ENCODE data around the gene NRARP.

Gene NRARP

DNA sequence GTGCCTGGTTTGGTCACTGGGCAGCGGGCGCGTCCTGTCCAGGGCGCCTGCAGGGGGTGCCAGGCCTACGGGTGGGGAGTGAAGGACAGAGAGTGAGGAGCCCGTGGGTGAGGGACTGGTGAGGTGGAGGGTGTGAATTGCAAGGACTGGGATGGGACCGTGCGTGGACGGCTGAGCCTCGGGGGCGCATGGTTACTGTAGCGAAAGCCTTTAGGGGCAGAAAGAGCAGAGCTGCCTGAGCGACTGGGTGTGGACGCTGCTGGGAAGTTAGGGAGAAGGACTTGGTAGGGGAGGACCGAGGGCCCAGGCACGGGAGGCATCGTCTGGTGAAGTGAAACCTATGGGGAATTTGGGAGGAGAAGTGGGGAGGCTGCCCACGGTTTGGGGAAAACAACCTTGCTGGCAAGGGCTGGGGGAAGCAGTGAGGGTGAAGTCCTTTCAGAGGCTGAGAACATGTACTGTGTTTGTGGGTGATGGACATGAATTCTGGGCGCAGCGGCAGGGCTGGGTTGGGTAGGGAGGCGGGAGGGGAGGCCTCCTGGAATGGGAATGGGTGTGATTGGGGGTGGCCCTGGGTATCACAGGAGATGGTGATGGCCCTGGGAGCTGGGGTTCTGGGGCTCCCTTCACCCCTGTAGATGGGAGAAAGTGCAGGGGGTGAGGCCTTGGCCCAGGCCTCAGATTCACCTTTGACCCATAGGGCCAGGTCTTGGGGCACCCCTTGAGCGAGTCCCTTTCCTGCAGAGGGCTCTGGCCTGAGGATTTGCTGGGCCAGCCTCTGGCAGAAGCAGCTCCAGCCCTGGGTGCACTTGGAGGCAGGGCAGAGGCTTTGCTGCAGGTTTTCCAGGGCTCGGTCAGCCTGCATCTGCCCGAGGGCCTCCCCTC, 26.2 kb downstream of the NRARP start:
- DNase-seq, result no peak

DNA sequence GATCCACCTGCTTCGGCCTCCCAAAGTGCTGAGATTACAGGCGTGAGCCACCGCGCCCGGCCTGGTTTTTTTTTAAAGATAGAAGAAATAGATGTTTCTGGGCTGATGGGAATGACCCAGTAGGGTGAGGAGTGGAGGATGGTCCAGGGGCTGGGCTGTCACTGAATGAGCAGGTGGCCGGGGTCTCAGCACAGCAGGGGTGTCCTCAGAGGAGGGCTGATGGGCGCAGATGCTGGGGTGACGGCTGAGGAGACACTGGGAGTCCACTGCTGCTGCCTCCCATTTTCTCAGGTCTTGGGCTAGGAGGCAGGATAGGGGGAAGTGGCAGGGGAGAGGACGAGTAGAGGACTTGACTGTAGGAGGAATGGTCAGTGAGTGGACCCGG, 26.9 kb downstream of the NRARP start:
- no peak for DNase-seq

- peak; percentile 77 for DNase-seq
Observed at GRCh38 chr9:137273611-137274320, 28.3 kb downstream of the NRARP start.

DNA sequence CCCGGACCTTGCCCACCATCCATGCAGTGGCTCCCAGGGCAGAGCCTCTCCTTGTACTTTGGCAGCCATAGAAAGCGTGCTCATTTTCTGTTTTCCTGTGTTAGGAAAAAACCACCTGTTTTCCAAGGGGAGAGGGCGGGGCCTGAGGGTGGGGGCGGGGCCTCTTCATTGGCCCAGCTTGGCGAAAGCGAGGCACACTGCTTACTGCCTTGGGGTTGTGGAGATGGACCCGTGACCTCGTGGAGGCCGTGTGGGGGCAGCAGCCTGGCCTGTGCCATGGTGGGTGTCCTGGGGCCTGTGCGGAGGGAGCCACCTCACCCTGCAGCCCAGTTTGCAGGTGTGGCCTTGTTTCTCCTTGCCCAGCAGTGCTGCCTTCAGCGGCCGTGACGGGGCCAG, 29.0 kb downstream of the NRARP start:
- no peak for DNase-seq

DNA sequence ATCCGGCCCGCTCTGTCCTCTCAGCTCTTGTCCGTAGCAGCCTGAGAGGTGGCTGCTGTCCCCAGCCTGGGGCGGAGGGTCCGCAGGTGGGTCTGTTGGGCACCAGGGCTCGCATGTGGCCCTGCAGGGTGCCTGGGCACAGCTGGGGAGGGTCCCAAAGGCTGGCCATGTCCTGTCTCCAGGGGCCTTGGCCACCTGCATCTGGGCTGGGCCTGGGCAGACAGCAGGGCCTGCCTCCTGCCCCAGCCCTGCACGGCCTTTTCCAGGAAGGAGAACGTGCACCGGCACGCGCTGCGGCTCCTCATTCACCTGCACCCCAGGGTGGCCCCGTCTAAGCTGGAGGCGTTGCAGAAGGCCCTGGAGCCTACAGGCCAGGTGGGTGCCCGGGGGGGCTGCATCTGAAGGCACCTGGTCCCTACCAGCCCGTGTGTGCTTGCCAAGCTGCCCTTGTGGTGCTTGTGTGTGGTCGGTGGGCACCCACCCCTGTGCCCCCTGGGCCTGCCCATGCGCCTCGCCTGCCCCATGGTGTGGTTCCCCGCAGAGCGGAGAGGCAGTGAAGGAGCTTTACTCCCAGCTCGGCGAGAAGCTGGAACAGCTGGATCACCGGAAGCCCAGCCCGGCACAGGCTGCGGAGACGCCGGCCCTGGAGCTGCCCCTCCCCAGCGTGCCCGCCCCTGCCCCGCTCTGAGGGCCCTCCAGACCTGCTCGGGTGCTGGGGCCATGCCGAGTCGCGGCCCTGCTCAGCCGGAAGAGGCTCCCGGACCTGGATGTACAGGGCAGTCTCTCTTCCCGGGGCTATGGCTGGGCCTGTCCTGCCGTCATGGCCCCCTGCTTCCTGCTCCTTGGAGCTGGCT, 29.6 kb downstream of the NRARP start:
- no peak for DNase-seq

- no peak for DNase-seq
Observed at GRCh38 chr9:137271696-137272076, 30.4 kb downstream of the NRARP start.

GRCh38 chr9:137270929-137271695, 31.0 kb downstream of the NRARP start:
- no peak for DNase-seq

- no peak for DNase-seq
Observed at GRCh38 chr9:137269231-137269772, 32.8 kb downstream of the NRARP start.

DNA sequence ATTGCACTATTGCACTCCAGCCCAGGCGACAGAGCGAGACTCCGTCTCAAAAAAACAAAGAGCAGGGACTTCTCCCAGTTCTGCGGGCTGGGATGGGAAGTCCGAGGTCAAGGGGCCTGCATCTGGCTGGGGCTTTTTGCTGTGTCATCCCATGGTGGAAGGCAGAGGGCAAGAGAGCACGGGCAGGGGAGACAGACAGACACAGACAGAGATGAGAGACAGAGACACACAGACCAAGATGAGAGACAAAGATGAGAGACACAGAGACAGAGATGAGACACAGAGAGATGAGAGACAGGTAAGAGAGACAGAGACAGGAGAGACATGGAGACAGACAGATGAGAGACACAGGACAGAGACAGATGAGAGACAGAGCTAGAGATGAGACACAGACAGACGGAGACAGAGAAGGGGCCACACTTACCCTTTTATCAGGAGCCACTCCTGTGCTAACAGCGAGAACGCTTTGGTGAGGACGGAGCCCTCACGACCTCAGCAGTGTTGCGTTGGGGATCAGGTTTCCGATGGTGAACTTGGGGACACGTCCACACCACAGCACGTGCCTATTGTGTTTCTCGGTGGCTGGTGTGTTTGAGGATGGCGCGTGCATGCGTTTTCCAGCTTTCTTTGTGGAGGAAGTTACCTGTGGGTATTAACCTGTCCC, 33.4 kb downstream of the NRARP start:
- no peak for DNase-seq

DNA sequence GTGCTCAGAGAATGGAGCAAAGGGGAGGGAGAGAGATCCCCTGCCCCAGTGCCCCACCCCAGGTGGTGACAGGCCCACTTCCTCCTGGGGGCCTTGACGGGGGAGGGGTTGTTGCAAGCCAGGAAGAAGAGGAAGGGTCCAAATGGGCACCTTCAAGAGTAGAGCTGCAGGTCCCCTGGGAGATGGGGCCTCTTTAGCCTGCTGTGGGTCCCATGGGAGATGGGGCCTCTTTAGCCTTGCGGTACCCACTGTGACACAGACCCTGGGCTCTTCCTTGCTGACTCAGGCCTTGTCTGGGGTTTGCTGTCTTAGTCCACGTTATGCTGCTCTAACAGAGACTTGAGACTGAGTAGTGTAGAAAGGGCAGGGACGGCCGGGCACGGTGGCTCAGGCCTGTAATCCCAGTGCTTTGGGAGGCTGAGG, 34.1 kb downstream of the NRARP start:
- DNase-seq, result no peak

GRCh38 chr9:137266585-137267453, 35.3 kb downstream of the NRARP start:
- no peak for DNase-seq

DNA sequence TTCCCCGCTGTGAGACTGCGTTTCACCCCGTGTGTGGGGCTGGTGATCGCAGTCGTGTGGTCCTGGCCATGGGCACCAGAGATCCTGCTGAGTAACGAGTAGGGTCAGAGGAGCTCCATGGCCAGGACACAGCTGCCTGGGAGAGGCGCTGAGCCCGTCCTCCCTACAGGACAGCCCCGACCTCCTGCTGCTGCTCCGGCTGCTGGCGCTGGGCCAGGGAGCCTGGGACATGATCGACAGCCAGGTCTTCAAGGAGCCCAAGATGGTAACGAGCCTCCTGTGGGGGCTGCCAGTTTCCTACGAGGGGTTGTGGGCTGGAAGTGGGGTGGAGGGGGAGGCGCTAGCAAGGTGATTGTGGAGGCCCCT, 35.9 kb downstream of the NRARP start:
- DNase-seq, result no peak

DNA sequence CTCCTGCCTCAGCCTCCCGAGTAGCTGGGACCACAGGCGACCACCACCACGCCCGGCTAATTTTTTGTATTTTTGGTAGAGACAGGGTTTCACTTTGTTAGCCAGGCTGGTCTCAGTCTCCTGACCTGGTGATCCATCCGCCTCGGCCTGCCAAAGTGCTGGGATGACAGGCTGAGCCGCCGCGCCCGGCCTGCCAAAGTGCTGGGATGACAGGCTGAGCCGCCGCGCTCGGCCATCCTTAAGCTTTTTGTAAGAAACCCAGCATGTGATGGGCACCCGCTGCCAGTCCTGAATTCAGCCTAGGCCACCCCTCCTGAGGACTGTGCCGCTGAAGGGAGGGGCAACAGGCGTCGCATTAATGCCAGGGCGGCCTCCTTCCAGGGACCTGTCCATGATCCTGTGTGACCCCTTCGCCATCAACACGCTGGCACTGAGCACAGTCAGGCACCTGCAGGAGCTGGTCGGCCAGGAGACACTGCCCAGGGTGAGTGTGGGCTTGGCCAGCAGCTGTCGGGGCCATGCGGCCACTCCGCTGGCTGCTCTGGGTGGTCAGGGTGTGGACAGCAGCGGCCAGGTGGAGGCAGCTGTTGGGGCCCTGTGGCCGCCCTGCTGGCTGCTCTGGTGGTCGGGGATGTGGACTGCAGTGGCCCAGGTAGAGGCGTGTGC, 36.4 kb downstream of the NRARP start:
- no peak for DNase-seq

GRCh38 chr9:137264067-137264466, 38.0 kb downstream of the NRARP start:
- DNase-seq, result no peak

DNA sequence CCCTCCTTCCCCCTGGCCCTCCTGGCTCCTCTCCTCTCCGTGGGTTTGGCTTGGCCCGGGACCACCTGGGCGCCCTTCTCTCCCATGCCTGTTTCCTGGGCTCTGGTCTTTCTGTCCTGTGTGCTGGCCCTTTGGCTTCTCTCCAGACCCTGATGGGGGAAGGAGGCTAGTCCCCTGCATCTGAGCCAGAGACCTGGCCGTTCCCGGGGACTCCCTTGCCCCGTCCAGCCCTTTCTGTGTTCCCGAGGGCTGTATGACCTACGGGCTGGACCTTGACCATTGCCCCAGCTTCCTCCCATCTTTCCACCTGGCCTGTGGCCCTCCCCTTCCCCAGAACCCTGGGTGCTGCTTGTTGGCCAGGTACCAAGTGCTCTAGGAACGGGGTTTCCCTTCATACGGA, 38.6 kb downstream of the NRARP start:
- no peak for DNase-seq

DNA sequence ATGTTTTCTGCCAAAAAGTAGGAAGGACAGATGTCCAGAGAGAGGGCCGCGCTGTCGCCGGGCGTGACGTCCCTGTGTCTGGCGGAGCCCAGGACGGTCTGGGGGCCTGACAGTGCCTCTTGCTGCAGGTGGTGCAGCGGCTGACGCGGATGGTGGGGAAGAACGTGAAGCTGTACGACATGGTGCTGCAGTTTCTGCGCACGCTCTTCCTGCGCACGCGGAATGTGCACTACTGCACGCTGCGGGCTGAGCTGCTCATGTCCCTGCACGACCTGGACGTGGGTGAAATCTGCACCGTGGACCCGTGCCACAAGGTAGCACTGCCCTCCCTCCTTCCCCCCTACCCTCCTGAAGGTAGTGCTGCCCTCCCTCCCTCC, 39.2 kb downstream of the NRARP start:
- no peak for DNase-seq

DNA sequence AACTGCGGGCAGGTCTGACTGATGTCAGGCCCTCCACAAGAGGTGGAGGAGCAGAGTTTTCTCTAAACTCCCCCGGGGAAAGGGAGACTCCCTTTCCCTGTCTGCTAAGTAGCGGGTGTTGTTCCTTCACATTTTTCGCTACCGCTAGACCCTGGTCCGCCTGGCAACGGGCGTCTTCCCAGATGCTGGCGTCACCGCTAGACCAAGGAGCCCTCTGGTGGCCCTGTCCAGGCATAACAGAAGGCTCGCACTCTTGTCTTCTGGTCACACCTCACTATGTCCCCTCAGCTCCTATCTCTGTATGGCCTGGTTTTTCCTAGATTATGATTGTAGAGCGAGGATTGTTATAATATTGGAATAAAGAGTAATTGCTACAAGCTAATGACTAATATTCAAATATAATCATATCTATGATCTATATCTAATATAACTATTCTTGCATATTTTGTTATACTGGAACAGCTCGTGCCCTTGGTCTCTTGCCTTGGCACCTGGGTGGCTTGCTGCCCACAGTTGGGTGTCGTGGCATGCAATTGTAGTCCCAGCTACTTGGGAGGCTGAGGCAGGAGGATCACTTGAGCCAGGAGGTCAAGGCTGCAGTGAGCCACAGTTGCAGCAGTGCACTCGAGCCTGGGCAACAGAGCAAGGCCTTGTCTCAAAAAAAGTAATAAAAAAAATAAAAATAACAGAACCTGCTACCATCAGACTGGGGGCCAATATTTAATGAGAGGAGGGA, 39.7 kb downstream of the NRARP start:
- DNase-seq, result peak; percentile 61

DNA sequence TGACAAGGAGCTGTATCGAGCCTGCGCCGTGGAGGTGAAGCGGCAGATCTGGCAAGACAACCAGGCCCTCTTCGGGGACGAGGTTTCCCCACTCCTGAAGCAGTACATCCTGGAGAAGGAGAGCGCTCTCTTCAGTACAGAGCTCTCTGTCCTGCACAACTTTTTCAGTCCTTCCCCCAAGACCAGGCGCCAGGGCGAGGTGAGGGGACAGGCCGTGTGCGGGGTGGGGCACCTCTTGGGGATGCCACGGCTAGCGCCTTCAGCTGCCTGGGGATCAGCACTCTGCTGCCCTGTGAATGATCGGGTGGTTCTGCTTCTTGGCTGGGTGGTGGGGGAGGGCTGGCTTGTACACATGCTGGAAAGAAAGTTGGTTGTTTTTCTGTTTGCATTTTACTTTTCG, 45.2 kb downstream of the NRARP start:
- no peak for DNase-seq

GRCh38 chr9:137256362-137256761, 45.7 kb downstream of the NRARP start:
- DNase-seq, result no peak

Measured in NCI-H69 (cell line).